Transverse colon (tissue), 3 donors: Measurements from ENCODE around the gene TMEM184A.

ENCODE experiments used
- EP300 ChIP-seq: sonication (generic); formaldehyde crosslinking; IDR thresholded peaks from one replicate; pipeline ENCODE4 v1.6.1; 2017; ENCODE audit warnings: antibody characterized with exemption, low read depth
- POLR2A ChIP-seq: fragments of 450-650 bp; IDR thresholded peaks from one replicate; pipeline ENCODE4 v1.6.1; 2016; ENCODE audit warnings: antibody characterized with exemption, mild to moderate bottlenecking, moderate library complexity
- TF ChIP-seq, protein P1 (sequence below), 5 experiments: fragments of 200-600 bp in 3 of 5; fragments of 450-650 bp in 2 of 5; sonication (generic) in 3 of 5; IDR thresholded peaks; 1 replicate in 2 of 5; 2 replicates in 3 of 5; pipeline ENCODE4 v1.5.1; 2016 to 2017; ENCODE audit warnings: antibody characterized with exemption in 5 of 5, inconsistent platforms in 3 of 5, mild to moderate bottlenecking in 2 of 5, moderate library complexity in 1 of 5

DNA sequence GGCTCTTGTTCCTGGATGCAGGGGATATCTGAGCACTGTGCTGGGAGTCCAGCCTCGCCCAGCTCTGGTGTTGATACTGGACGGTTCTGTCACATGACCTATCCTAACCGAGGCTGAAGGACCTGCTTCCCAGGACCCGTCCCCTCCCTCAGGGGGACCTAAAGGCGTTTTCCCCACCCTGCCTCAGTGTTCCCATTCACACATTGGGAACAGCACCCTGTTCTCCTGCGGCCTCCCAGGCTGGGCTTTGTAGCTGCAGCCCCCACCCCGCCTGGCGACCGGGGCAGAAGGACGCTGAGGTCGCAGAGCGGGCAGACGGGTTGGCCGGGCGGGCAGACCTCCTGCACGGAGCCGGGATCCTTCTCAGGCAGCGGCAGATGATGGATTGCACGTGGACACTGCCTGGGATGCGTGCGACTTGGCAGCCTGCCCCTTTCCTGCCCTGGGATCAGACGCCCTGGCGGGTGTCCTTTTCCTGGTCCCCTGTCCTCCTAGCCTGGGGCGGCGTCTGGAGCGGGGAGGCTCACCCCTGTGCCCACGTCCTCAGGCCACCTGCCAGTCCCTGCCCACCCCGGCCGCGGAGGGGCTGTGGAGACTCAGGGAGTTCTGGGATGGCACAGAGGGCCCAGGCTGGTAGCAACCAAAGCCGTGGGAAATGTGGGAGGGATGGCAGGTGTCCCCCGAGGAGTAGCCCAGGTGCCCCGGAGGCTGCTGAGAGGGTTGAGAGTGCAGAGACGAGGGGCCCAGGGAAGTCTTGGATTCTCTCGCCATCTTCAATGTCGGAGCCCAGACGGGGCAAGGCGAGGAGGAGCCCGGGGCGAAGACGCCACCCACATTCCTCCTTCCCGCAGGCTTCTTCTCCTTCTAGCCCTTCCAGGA, 31.1 kb upstream of the TMEM184A start:
- TF ChIP-seq, protein P1, sequence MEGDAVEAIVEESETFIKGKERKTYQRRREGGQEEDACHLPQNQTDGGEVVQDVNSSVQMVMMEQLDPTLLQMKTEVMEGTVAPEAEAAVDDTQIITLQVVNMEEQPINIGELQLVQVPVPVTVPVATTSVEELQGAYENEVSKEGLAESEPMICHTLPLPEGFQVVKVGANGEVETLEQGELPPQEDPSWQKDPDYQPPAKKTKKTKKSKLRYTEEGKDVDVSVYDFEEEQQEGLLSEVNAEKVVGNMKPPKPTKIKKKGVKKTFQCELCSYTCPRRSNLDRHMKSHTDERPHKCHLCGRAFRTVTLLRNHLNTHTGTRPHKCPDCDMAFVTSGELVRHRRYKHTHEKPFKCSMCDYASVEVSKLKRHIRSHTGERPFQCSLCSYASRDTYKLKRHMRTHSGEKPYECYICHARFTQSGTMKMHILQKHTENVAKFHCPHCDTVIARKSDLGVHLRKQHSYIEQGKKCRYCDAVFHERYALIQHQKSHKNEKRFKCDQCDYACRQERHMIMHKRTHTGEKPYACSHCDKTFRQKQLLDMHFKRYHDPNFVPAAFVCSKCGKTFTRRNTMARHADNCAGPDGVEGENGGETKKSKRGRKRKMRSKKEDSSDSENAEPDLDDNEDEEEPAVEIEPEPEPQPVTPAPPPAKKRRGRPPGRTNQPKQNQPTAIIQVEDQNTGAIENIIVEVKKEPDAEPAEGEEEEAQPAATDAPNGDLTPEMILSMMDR (IDR thresholded peaks at IDR 0.05) = no peak
- TF ChIP-seq POLR2A = no peak
- TF ChIP-seq EP300 = no peak
